ENCODE data around the gene RGS7. TPM values are rescaled to one million over a fixed set of nuclear protein-coding genes. Genes with fewer than 3 reads are reported as not detected.

RGS7 gene
- total and polyA plus RNA-seq, 2 of the 4 experiments (the other 2 are of a cell fraction): 0.58 to 0.72 TPM

DNA sequence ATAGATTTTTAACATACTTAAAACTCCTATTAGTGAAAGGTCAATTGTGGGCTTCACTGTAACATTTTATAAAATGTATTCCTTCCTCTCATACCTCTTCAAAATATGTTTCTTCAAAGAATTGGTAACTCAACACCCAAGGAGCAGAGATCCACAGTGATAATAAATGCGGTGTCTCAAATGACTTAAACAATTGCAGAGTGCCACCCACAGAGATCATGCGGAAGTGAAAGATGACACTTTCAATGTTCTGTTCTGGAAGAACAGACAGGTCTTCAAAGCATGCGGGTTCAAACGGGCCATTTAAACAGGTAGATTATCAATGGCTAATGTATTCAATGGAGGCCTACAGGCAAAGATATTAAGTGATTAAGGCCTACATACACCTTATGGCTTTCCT lies 588.0 kb downstream of the RGS7 start:
- DNase-seq: no peak
- Histone ChIP-seq H3K27ac (ENCODE audit: insufficient read depth, low read length) (no peak overlapping the region), H3K27me3 (ENCODE audit: control insufficient read depth, insufficient read depth, low read length) (no peaks in the 10 kb centered on the region), H2AK9ac (replicated peaks; ENCODE audit: low read depth, low read length, poor library complexity) (no peak overlapping the region), H2BK5ac (ENCODE audit: low read depth, low read length, poor library complexity, severe bottlenecking) (no peak overlapping the region), H4K91ac (ENCODE audit: insufficient read depth, low read depth, low read length) (no peak overlapping the region), H3K4me2 (ENCODE audit: low read depth, low read length) (no peak overlapping the region), H4K5ac (ENCODE audit: low read depth, low read length) (no peak overlapping the region), H3K9me1 (ENCODE audit: insufficient read depth, low read length) (peaks cover 8% of the 10 kb centered on the region; the same call in 1 of the 2 replicates), H2AFZ (replicated peaks; ENCODE audit: low read length, poor library complexity) (no peak overlapping the region), H3K79me1 (ENCODE audit: low read depth in 1 of 2, low read length in 2 of 2) (no peaks in the 10 kb centered on the region), H2BK15ac (ENCODE audit: low read depth, low read length) (no peak overlapping the region), H3K36me3 (ENCODE audit: control insufficient read depth, insufficient read depth, low read length) (no peaks in the 10 kb centered on the region), H2BK20ac (ENCODE audit: low read depth, low read length) (peak overlapping the region; percentile 59), H3K14ac (replicated peaks; ENCODE audit: low read depth, low read length) (no peak overlapping the region), H4K8ac (ENCODE audit: low read depth in 2 of 2, low read length in 2 of 2) (no peak overlapping the region), H3K9ac (ENCODE audit: low read depth, low read length) (no peak overlapping the region), H3K18ac (ENCODE audit: low read depth, low read length) (no peak overlapping the region), H3K23ac (ENCODE audit: low read depth, low read length) (no peak overlapping the region), H4K20me1 (ENCODE audit: insufficient read depth, low read length) (no peaks in the 10 kb centered on the region), H3K4ac (ENCODE audit: low read depth, low read length) (no peak overlapping the region), H2BK120ac (ENCODE audit: low read depth, low read length) (no peak overlapping the region), H2AK5ac (ENCODE audit: low read depth, low read length) (no peak overlapping the region; the same call in 1 of the 2 replicates), H3K4me1 (ENCODE audit: control insufficient read depth, insufficient read depth, low read length) (peaks cover 15% of the 10 kb centered on the region), H3K9me3 (ENCODE audit: control insufficient read depth, insufficient read depth, low read length) (no peaks in the 10 kb centered on the region; the same call in 1 of the 2 replicates), H3K56ac (ENCODE audit: extremely low read depth, insufficient read depth, low read length) (no peak overlapping the region), H3K4me3 (ENCODE audit: insufficient read depth, low read depth, low read length) (no peak overlapping the region)
- TF ChIP-seq RAD21 (IDR thresholded peaks at IDR 0.05; ENCODE audit: low read length): no peak
- TF ChIP-seq, protein P1, sequence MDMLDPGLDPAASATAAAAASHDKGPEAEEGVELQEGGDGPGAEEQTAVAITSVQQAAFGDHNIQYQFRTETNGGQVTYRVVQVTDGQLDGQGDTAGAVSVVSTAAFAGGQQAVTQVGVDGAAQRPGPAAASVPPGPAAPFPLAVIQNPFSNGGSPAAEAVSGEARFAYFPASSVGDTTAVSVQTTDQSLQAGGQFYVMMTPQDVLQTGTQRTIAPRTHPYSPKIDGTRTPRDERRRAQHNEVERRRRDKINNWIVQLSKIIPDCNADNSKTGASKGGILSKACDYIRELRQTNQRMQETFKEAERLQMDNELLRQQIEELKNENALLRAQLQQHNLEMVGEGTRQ (IDR thresholded peaks at IDR 0.05; ENCODE audit: low read depth, low read length): no peak
- no peak for TF ChIP-seq RFX5 (IDR thresholded peaks at IDR 0.05; ENCODE audit: low read depth, low read length)
- TF ChIP-seq MAFK (IDR thresholded peaks at IDR 0.05; ENCODE audit: low read depth, low read length): no peak
- TF ChIP-seq, protein P2, sequence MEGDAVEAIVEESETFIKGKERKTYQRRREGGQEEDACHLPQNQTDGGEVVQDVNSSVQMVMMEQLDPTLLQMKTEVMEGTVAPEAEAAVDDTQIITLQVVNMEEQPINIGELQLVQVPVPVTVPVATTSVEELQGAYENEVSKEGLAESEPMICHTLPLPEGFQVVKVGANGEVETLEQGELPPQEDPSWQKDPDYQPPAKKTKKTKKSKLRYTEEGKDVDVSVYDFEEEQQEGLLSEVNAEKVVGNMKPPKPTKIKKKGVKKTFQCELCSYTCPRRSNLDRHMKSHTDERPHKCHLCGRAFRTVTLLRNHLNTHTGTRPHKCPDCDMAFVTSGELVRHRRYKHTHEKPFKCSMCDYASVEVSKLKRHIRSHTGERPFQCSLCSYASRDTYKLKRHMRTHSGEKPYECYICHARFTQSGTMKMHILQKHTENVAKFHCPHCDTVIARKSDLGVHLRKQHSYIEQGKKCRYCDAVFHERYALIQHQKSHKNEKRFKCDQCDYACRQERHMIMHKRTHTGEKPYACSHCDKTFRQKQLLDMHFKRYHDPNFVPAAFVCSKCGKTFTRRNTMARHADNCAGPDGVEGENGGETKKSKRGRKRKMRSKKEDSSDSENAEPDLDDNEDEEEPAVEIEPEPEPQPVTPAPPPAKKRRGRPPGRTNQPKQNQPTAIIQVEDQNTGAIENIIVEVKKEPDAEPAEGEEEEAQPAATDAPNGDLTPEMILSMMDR (conservative IDR thresholded peaks at IDR 0.05; ENCODE audit: low read depth, low read length): no peak
- TF ChIP-seq NFE2L2 (IDR thresholded peaks at IDR 0.05; ENCODE audit: low read depth, low read length): no peak
- no peak for TF ChIP-seq MXI1 (IDR thresholded peaks at IDR 0.05; ENCODE audit: borderline replicate concordance, low read depth, low read length)
- no peak for TF ChIP-seq SMC3 (IDR thresholded peaks at IDR 0.05; ENCODE audit: low read depth, low read length)
- TF ChIP-seq, protein P3, sequence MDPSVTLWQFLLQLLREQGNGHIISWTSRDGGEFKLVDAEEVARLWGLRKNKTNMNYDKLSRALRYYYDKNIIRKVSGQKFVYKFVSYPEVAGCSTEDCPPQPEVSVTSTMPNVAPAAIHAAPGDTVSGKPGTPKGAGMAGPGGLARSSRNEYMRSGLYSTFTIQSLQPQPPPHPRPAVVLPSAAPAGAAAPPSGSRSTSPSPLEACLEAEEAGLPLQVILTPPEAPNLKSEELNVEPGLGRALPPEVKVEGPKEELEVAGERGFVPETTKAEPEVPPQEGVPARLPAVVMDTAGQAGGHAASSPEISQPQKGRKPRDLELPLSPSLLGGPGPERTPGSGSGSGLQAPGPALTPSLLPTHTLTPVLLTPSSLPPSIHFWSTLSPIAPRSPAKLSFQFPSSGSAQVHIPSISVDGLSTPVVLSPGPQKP (IDR thresholded peaks at IDR 0.05; ENCODE audit: borderline replicate concordance, low read depth, low read length): no peak
- TF ChIP-seq BHLHE40 (IDR thresholded peaks at IDR 0.05; ENCODE audit: low read depth, low read length): no peak
- TF ChIP-seq FOS (IDR thresholded peaks at IDR 0.05; ENCODE audit: low read depth, low read length): no peak
- TF ChIP-seq RCOR1 (IDR thresholded peaks at IDR 0.05; ENCODE audit: insufficient replicate concordance, low read length): no peak
- TF ChIP-seq MAZ (IDR thresholded peaks at IDR 0.05; ENCODE audit: borderline replicate concordance, low read depth, low read length): no peak
- TF ChIP-seq POLR2A (IDR thresholded peaks at IDR 0.05; ENCODE audit: low read depth, low read length): no peak
- no peak for TF ChIP-seq CEBPB (IDR thresholded peaks at IDR 0.05; ENCODE audit: low read depth, low read length)
- no peak for TF ChIP-seq CHD1 (IDR thresholded peaks at IDR 0.05; ENCODE audit: low read depth, low read length)
- intact Hi-C loops (cut with micrococcal nuclease) (no loop called here), dilution Hi-C loops (cut with HindIII; ENCODE audit: low sequenced_read_pairs, unreplicated experiment) (no loop called here), in situ Hi-C loops (cut with MboI; ENCODE audit: low sequenced_read_pairs) (no loop called here)
- no peak for ATAC-seq (ENCODE audit: low read depth)
- 84% methylated on average over 2 of the region's 4 CpGs; no CpG with 5 or more reads in 1 of the 2 experiments for WGBS, 2 experiments (ENCODE audit: extremely low coverage in 2 of 2, insufficient read length in 1 of 2)
- POLR2A ChIA-PET (ENCODE audit: unreplicated experiment): no interaction called here
- BruUV-seq (replicated peaks): no TSS peak
- CTCF ChIA-PET: interaction anchor here (0.6 to 1.0 kb wide), 3 partner anchors 10 to 1306 kb away, joined by 3 read pairs; no protein-coding TSS in a partner anchor

All from IMR-90 (cell line).